Central memory CD8-positive, alpha-beta T cell (primary cell): ENCODE data around the gene LETM1.

Source experiments
- ATAC-seq: fragments of 150-1000 bp; cut with Tn5 transposase; replicated peaks from 2 replicates; pipeline ENCODE4 v1.10.0; 2022; ENCODE audit warnings: mild to moderate bottlenecking, moderate FRiP score, moderate number of reproducible peaks; ENCODE audit not compliant: poor library complexity, severe bottlenecking; ENCODE audit errors: extremely low read depth
- DNase-seq, 2 donors: peaks; one replicate each; pipeline ENCODE4 v3.0.0; 2021; ENCODE audit warnings: low spot score in 2 of 2
- H3K27ac Mint-ChIP-seq: one replicate; pipeline ENCODE4 v1.8.0; 2022; ENCODE audit warnings: low read depth, mild to moderate bottlenecking, moderate library complexity, mixed read lengths
- H3K27me3 Mint-ChIP-seq: one replicate; pipeline ENCODE4 v1.8.0; 2022; ENCODE audit warnings: mixed read lengths
- H3K36me3 Mint-ChIP-seq: one replicate; pipeline ENCODE4 v1.8.0; 2022; ENCODE audit warnings: mild to moderate bottlenecking, moderate library complexity, mixed read lengths; ENCODE audit not compliant: insufficient read depth
- H3K4me1 Mint-ChIP-seq: one replicate; pipeline ENCODE4 v1.8.0; 2022; ENCODE audit warnings: mixed read lengths
- H3K4me3 Mint-ChIP-seq: one replicate; pipeline ENCODE4 v1.8.0; 2022; ENCODE audit warnings: mild to moderate bottlenecking, moderate library complexity, mixed read lengths
- H3K9me3 Mint-ChIP-seq: one replicate; pipeline ENCODE4 v1.8.0; 2022; ENCODE audit warnings: mixed read lengths

LETM1 gene

DNA sequence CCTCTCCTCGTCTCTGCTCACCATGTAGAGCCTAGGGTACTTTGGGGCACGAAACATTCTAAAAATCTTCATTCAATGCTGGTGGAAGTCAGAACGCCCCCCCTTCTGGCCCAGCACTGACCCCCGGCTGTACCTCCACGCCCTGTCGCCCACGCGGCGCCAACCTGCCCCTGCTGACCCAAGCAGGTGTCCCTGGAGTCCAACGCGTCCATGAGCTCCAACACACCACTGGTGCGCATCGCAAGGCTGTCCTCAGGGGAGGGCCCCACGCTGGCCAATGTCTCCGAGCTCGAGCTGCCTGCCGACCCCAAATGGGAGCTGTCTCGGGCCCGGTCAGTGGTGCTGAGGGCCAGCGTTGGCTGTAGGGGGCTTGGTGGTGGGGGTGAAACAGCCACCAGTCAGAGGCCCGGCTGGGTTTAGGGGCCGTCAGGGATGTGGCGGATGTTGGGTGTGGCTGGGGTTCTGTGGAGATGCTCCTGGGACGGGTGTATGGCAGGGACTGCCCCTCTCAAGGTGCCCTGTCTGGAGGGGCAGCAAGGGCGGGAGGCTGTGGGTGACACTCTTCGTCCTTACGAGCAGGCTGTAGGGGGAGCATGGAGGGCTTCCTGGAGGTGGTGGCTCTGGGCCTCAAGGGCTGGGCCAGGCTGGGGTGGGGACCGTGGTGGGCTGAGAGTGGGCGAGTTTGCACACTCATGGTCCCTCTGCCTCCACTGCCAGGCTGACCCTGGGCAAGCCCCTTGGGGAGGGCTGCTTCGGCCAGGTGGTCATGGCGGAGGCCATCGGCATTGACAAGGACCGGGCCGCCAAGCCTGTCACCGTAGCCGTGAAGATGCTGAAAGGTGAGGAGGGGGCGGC, 51.1 kb downstream of the LETM1 start:
- no peak for ATAC-seq
- Mint-ChIP-seq H3K36me3 (peaks cover 3% of the 10 kb centered on the region), H3K9me3 (no peaks in the 10 kb centered on the region), H3K4me3 (no peak overlapping the region), H3K27me3 (no peaks in the 10 kb centered on the region), H3K27ac (no peak overlapping the region), H3K4me1 (no peaks in the 10 kb centered on the region)
- DNase-seq, result no peak

GRCh38 chr4:1803523-1804423, 52.2 kb downstream of the LETM1 start:
- Mint-ChIP-seq H3K36me3 (peaks cover 3% of the 10 kb centered on the region), H3K9me3 (no peaks in the 10 kb centered on the region), H3K27me3 (peaks cover 2% of the 10 kb centered on the region), H3K4me1 (no peaks in the 10 kb centered on the region), H3K27ac (no peak overlapping the region), H3K4me3 (no peak overlapping the region)
- no peak for ATAC-seq
- DNase-seq, result no peak

DNA sequence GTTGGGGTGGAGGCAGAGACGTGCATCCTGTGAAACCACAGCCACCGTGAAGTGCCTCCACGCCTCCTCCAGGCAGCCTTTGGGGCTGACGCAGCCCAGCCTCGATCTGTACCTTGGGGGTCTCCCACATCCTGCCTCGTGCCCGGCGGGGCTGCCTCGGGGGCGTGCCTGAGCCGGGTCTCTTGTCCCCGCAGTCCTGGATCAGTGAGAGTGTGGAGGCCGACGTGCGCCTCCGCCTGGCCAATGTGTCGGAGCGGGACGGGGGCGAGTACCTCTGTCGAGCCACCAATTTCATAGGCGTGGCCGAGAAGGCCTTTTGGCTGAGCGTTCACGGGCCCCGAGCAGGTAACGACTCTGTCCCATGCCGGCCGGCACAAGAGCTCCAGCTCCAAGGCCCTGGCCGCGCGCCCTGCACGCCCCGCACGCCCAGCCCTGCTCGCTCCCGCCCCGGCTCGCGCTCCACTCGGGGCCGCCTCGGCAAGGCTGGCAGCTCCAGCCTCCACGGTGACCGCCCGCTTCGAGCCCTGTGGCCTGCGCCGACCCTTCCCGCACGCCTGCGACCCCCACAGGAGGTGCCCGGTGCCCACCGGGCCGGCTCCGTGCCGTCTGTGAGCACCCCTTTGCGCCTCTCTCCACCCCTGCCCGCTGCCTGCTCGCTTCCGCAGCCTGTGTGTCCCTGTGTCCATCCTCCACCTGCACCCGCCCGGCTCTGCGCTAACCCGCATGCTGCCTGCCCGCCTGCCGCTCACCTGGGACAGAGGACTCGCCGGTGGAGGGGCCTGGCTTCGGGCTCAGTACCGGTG, 53.0 kb downstream of the LETM1 start:
- no peak for DNase-seq
- Mint-ChIP-seq H3K4me1 (no peaks in the 10 kb centered on the region), H3K27ac (no peak overlapping the region), H3K27me3 (peaks cover 7% of the 10 kb centered on the region), H3K4me3 (no peak overlapping the region), H3K9me3 (no peaks in the 10 kb centered on the region), H3K36me3 (peaks cover 3% of the 10 kb centered on the region)
- ATAC-seq, result no peak

DNA sequence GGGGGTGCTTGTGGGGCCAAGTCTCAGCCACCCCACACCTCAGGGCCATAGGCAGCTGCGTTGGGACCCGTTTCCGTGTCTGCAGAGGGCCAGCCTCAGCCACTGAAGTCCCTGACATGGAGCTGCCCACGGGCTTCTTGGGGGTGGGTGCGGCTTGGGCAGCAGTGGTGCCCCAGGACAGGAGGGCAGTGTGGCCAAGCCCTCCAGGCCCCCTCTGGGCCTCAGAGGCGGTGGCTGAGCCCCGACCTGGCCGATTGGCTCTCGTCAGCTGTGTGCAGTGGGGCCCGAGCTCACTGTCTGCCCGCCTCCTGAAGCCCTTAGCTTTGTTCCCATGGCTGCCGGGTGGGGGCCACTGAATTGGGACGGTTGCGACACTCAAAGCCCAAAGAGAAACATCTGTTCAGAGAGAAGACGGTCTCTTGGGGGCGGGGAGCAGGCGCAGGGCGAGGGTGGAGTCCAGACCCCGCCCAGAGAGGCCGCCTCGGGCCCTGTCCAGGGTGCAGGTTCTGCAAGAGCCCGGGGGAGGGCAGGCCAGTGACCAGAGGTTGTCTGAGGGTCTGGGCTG, 53.7 kb downstream of the LETM1 start:
- Mint-ChIP-seq H3K27ac (no peak overlapping the region), H3K36me3 (peaks cover 3% of the 10 kb centered on the region), H3K9me3 (no peaks in the 10 kb centered on the region), H3K4me3 (no peak overlapping the region), H3K4me1 (no peaks in the 10 kb centered on the region), H3K27me3 (peaks cover 7% of the 10 kb centered on the region)
- DNase-seq (no peak), ATAC-seq (no peak)

- Mint-ChIP-seq H3K27ac (no peak overlapping the region), H3K27me3 (peaks cover 15% of the 10 kb centered on the region), H3K9me3 (no peaks in the 10 kb centered on the region), H3K36me3 (peaks cover 2% of the 10 kb centered on the region), H3K4me3 (no peak overlapping the region), H3K4me1 (no peaks in the 10 kb centered on the region)
- DNase-seq (no peak), ATAC-seq (no peak)
Observed at GRCh38 chr4:1801286-1801958, 54.5 kb downstream of the LETM1 start.

DNA sequence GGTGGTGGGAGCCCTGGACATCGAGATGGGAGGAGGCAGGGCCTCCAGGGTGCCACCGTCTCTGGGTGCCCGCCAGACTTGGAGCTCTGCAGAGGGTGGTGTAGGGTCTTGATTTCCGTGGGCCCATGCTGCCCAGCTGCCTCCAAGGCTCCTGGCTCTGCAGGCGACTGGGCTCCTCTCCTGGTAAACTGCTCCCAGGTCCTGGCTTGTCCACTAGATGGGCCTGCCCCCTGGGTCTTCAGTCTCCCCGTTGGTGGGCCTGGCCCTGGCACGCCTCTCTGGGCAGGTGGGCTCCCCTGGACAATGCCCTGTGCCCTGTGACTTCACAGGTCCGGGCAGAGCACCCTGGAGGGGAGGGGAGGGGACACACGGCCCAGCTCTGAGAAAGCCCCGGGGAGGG, 55.2 kb downstream of the LETM1 start:
- no peak for DNase-seq

GRCh38 chr4:1799387-1800375, 56.3 kb downstream of the LETM1 start:
- Mint-ChIP-seq H3K9me3 (no peaks in the 10 kb centered on the region), H3K27ac (no peak overlapping the region), H3K4me3 (no peak overlapping the region), H3K36me3 (peaks cover 2% of the 10 kb centered on the region), H3K4me1 (no peaks in the 10 kb centered on the region), H3K27me3 (peaks cover 21% of the 10 kb centered on the region)
- ATAC-seq (no peak), DNase-seq (no peak)

More for the DNA sequence above, 55.2 kb downstream of the LETM1 start:
- Mint-ChIP-seq H3K4me1 (no peaks in the 10 kb centered on the region), H3K27me3 (peaks cover 21% of the 10 kb centered on the region), H3K4me3 (no peak overlapping the region), H3K9me3 (no peaks in the 10 kb centered on the region), H3K36me3 (peaks cover 2% of the 10 kb centered on the region), H3K27ac (no peak overlapping the region)
- ATAC-seq, result no peak

DNA sequence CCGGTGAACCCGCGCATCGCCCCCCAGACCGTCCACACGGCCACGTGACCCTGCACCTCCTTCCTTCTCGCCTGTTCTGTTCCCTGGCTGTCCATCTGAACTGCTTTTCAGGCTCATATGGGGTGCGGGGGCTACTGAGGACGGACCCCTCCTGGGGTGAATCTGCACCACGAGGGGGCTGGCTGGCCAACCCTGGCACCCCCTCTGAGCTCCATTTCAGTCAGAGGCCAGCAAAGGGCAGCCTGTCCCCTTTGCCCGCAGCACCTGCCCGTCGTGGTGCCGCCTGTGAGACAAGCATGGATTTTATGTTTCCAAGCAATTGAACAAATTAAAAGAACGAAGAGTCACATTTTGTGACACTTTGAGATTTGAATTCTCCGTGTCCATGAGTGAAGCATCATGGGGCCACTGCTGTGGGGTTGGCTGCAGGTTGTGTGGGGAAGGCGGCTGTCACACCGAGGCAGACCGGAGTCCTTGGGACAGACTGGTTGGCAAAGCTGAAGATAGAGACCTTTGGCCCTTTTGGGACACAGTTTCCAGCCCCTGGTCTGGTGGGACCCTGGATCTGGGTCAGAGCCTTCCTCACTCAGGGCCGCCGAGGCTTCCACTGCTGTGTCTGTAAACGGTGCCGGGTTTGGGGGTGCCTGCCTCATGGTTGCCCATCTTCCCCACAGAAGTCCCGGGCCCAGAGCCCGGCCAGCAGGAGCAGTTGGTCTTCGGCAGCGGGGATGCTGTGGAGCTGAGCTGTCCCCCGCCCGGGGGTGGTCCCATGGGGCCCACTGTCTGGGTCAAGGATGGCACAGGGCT, 57.2 kb downstream of the LETM1 start:
- no peaks in the 10 kb centered on the region for H3K36me3 Mint-ChIP-seq
- DNase-seq (no peak), ATAC-seq (no peak)
- H3K4me3 Mint-ChIP-seq, result no peak overlapping the region
- no peak overlapping the region for H3K27ac Mint-ChIP-seq
- H3K4me1 Mint-ChIP-seq, result no peaks in the 10 kb centered on the region
- peaks cover 21% of the 10 kb centered on the region for H3K27me3 Mint-ChIP-seq
- H3K9me3 Mint-ChIP-seq, result no peaks in the 10 kb centered on the region

DNA sequence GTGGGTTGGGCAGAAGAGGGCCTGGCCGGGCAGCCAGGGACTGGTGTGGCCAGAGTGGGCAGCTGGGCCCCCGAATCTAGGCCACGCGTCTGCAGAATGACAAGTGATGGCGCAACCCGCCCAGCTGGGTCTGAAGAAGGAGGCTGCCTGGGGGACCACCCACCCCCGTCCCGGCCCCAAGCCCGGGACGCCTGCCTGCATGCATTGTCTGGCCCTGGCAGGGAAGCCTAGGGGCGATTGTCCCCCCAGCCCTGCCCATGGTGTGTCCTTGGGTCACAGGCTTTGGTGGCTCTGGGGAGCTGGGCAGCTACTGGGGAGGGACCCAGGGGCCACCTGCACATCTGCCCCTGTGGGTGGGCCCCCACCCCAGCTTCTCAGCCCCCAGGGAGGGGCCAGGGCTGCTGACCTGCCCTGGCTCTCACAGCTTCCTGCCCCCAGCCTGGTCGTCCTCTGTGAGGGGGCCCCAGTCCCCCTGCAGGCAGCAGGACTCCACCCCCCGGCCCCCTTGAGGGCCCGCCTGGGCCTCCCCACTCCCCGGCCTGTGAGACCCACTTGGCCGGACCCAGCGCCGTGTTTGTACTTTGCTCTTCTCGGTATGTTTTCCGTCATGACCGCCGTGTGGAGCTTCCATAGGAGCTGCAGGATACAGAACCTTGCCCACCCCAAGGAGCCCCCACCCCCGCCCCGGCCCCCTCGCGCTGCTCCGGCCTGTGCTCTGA, 57.9 kb downstream of the LETM1 start:
- Mint-ChIP-seq H3K36me3 (no peaks in the 10 kb centered on the region), H3K9me3 (no peaks in the 10 kb centered on the region), H3K27me3 (peaks cover 21% of the 10 kb centered on the region), H3K27ac (no peak overlapping the region), H3K4me3 (no peak overlapping the region), H3K4me1 (no peaks in the 10 kb centered on the region)
- ATAC-seq (no peak), DNase-seq (no peak)

DNA sequence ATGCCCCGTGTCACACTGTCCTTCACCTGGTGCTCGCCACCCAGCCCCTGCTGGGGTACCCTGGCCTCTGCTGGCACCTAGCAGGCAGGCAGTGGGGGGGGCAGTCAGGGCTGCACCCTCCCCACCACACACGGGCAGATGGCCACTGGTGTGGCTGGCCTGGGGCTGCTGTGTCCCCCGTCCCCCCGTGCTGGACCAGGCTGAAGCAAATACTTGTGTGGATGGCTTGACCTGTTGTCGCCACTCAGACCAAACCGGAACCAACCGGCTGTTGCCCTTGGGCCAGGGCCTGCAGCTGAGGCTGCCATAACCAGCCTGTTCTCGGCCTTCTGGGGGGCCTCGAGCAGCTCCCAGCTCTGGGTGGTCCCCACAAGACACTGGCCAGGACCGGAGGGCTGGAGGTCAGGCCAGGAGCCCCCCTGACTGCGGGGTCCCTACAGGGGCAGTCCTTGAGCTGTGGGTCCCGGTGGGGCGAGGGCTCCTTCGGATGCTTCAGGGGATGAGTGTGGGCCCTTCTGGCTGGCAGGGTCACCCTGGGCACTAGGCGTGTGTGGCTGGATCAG, 58.6 kb downstream of the LETM1 start:
- Mint-ChIP-seq H3K4me1 (no peaks in the 10 kb centered on the region), H3K36me3 (no peaks in the 10 kb centered on the region), H3K4me3 (no peak overlapping the region)

More for the DNA sequence above, 58.6 kb downstream of the LETM1 start:
- no peak for DNase-seq
- H3K27me3 Mint-ChIP-seq, result peaks cover 21% of the 10 kb centered on the region
- no peak overlapping the region for H3K27ac Mint-ChIP-seq
- ATAC-seq, result no peak
- no peaks in the 10 kb centered on the region for H3K9me3 Mint-ChIP-seq
